GM12891 (cell line): ENCODE results near the gene TNFRSF1B.

Experiments
- POLR2A ChIP-seq: IDR thresholded peaks from 2 replicates; pipeline ENCODE4 v1.6.1; 2011; ENCODE audit warnings: low read depth, low read length, control low read depth
- POLR2AphosphoS5 ChIP-seq: IDR thresholded peaks from 2 replicates; pipeline ENCODE4 v1.6.1; 2011; ENCODE audit warnings: low read depth, low read length, control low read depth

GRCh38 chr1:12194666-12195216 lies 27.9 kb downstream of the TNFRSF1B start:
- TF ChIP-seq POLR2AphosphoS5 (no peak), POLR2A (no peak)
